ENCODE results near the gene SLC7A9.
A peak's percentile ranks its signal among the peaks of the same experiment; 100 is the strongest.
"Not testable (repeated sequence)": the region's sequence is repeated elsewhere in the genome, so short reads cannot be mapped to it uniquely, and the experiment has no call there.

Gene SLC7A9

GRCh38 chr19:32824191-32824751 is 45.3 kb downstream of the SLC7A9 start:
- DNase-seq: peak; percentile 61

- no peak for DNase-seq
Observed at GRCh38 chr19:32823747-32824102, 45.8 kb downstream of the SLC7A9 start.

- no peak for DNase-seq
Observed at GRCh38 chr19:32822916-32823746, 46.4 kb downstream of the SLC7A9 start.

- DNase-seq: peak; percentile 62
Observed at GRCh38 chr19:32819419-32820400, 49.9 kb downstream of the SLC7A9 start.

- DNase-seq: peak; percentile 67
Observed at GRCh38 chr19:32818536-32818935, 51.0 kb downstream of the SLC7A9 start.

- peak; percentile 95 for DNase-seq
Observed at GRCh38 chr19:32817569-32818476, 51.7 kb downstream of the SLC7A9 start.

GRCh38 chr19:32816555-32817099 is 52.9 kb downstream of the SLC7A9 start:
- DNase-seq: peak; percentile 91

GRCh38 chr19:32814624-32815023 is 54.9 kb downstream of the SLC7A9 start:
- no peak for DNase-seq

- DNase-seq: no peak
Observed at GRCh38 chr19:32813862-32814425, 55.6 kb downstream of the SLC7A9 start.

GRCh38 chr19:32812571-32812970 is 57.0 kb downstream of the SLC7A9 start:
- no peak for DNase-seq

GRCh38 chr19:32812036-32812435 is 57.5 kb downstream of the SLC7A9 start:
- no peak for DNase-seq

- no peak for DNase-seq
Observed at GRCh38 chr19:32811151-32811550, 58.4 kb downstream of the SLC7A9 start.

GRCh38 chr19:32810452-32810851 is 59.1 kb downstream of the SLC7A9 start:
- no peak for DNase-seq

GRCh38 chr19:32809754-32810153 is 59.8 kb downstream of the SLC7A9 start:
- DNase-seq: peak; percentile 53

GRCh38 chr19:32809254-32809653 is 60.3 kb downstream of the SLC7A9 start:
- peak; percentile 89 for DNase-seq

GRCh38 chr19:32808236-32808635 is 61.3 kb downstream of the SLC7A9 start:
- no peak for DNase-seq

GRCh38 chr19:32802840-32803239 is 66.7 kb downstream of the SLC7A9 start:
- DNase-seq: no peak

GRCh38 chr19:32800754-32801153 is 68.8 kb downstream of the SLC7A9 start:
- no peak for DNase-seq

- no peak for DNase-seq
Observed at GRCh38 chr19:32800191-32800590, 69.4 kb downstream of the SLC7A9 start.

- peak; percentile 93 for DNase-seq
Observed at GRCh38 chr19:32798201-32798600, 71.4 kb downstream of the SLC7A9 start.

GRCh38 chr19:32789429-32789828 is 80.1 kb downstream of the SLC7A9 start:
- DNase-seq: no peak

- DNase-seq: not testable (repeated sequence)
Observed at GRCh38 chr19:32787895-32788294, 81.7 kb downstream of the SLC7A9 start.

All from DMS53 (cell line).